NCI-H748 treated with DMSO at 0.1 percent for 48 hours (cell line): ENCODE results near the gene TLX3.
"Not testable (repeated sequence)": the region's sequence is repeated elsewhere in the genome, so short reads cannot be mapped to it uniquely, and the experiment has no call there.

Experiments
- DNase-seq: peaks from one replicate; lab custom pipeline; 2025; lab: John Stamatoyannopoulos, UW

The TLX3 gene

GRCh38 chr5:171323806-171324632 lies 15.0 kb downstream of the TLX3 start:
- no peak for DNase-seq

GRCh38 chr5:171330021-171330420 lies 21.0 kb downstream of the TLX3 start:
- no peak for DNase-seq

GRCh38 chr5:171335616-171336015 lies 26.6 kb downstream of the TLX3 start:
- DNase-seq: no peak

GRCh38 chr5:171336521-171337209 lies 27.6 kb downstream of the TLX3 start:
- peak; percentile 71 for DNase-seq

GRCh38 chr5:171337210-171337569 lies 28.1 kb downstream of the TLX3 start:
- no peak for DNase-seq

- DNase-seq: no peak
These were observed 31.0 kb downstream of the TLX3 start for GRCh38 chr5:171340042-171340441.

GRCh38 chr5:171340491-171340890 lies 31.4 kb downstream of the TLX3 start:
- DNase-seq: peak; percentile 15

- DNase-seq: peak; percentile 63
These were observed 33.5 kb downstream of the TLX3 start for GRCh38 chr5:171342362-171343111.

- DNase-seq: no peak
These were observed 36.0 kb downstream of the TLX3 start for GRCh38 chr5:171344936-171345608.

GRCh38 chr5:171351536-171352073 lies 42.6 kb downstream of the TLX3 start:
- no peak for DNase-seq

GRCh38 chr5:171355302-171355724 lies 46.3 kb downstream of the TLX3 start:
- DNase-seq: no peak

- no peak for DNase-seq
These were observed 48.8 kb downstream of the TLX3 start for GRCh38 chr5:171357843-171358242.

GRCh38 chr5:171361151-171361550 lies 52.1 kb downstream of the TLX3 start:
- DNase-seq: not testable (repeated sequence)
